SK-N-SH (cell line): Measurements from ENCODE around the gene VPS18. TPM values are rescaled to one million over a fixed set of nuclear protein-coding genes. Genes with fewer than 3 reads are reported as not detected.

Experiments used
- CTCF ChIA-PET: fragments of 300-600, 350-600 bp; formaldehyde crosslinking; extraction: SDS; loops from one replicate; lab custom pipeline; 2021; lab: Yijun Ruan, JAX
- POLR2A ChIA-PET: fragments of 350-600 bp; sonication (Branson Sonifier 250); formaldehyde crosslinking; extraction: SDS; loops from one replicate; lab custom pipeline; 2020; ENCODE audit warnings: antibody characterized with exemption, inconsistent platforms; lab: Yijun Ruan, JAX
- DNase-seq: peaks from one replicate; pipeline ENCODE4 v3.0.0; 2012
- H2AFZ ChIP-seq: fragments of 200-600 bp; sonication (generic); 2 replicates; pipeline ENCODE4 v1.8.1; 2016; ENCODE audit warnings: antibody characterized with exemption, mild to moderate bottlenecking, low read depth
- H3F3A ChIP-seq: fragments of 200-600 bp; sonication (generic); replicated peaks from 2 replicates; pipeline ENCODE3; 2016; ENCODE audit warnings: antibody characterized with exemption, mild to moderate bottlenecking; ENCODE audit not compliant: insufficient read depth
- H3K27ac ChIP-seq, 2 experiments: fragments of 200-500 bp in 1 of 2; fragments of 200-600 bp in 1 of 2; sonication (Bioruptor generic) in 1 of 2; sonication (generic), shearing (Covaris generic) in 1 of 2; 2 replicates each; pipeline versions ENCODE4 v1.5.1 to v1.6.1; 2014 to 2016; ENCODE audit warnings: low read depth in 2 of 2, inconsistent platforms in 1 of 2, low read length in 1 of 2, mild to moderate bottlenecking in 1 of 2, mixed read lengths in 1 of 2
- H3K27me3 ChIP-seq: fragments of 200-600 bp; sonication (generic), shearing (Covaris generic); 2 replicates; pipeline ENCODE4 v1.6.1; 2016; ENCODE audit warnings: mixed run types; ENCODE audit not compliant: insufficient read depth
- H3K36me3 ChIP-seq, 2 experiments: fragments of 200-500 bp in 1 of 2; fragments of 200-600 bp in 1 of 2; sonication (Bioruptor generic) in 1 of 2; sonication (generic) in 1 of 2; replicated peaks in 1 of 2; 2 replicates each; pipeline versions ENCODE3 to v1.5.1; 2014 to 2016; ENCODE audit warnings: low read length in 1 of 2, mild to moderate bottlenecking in 1 of 2; ENCODE audit not compliant: insufficient read depth in 2 of 2, control insufficient read depth in 1 of 2
- H3K4me1 ChIP-seq, 2 experiments: fragments of 200-500 bp in 1 of 2; fragments of 200-600 bp in 1 of 2; sonication (Bioruptor generic) in 1 of 2; sonication (generic), shearing (Covaris generic) in 1 of 2; 2 replicates each; pipeline versions ENCODE4 v1.5.1 to v1.6.1; 2014 to 2016; ENCODE audit warnings: low read depth in 1 of 2, low read length in 1 of 2, mixed run types in 1 of 2; ENCODE audit not compliant: insufficient read depth in 2 of 2, control insufficient read depth in 1 of 2
- H3K4me2 ChIP-seq: fragments of 200-600 bp; sonication (generic), shearing (Covaris generic); 2 replicates; pipeline ENCODE4 v1.6.1; 2017; ENCODE audit warnings: mixed run types
- H3K4me3 ChIP-seq, 2 experiments: fragments of 200-500 bp in 1 of 2; fragments of 200-600 bp in 1 of 2; sonication (Bioruptor generic) in 1 of 2; sonication (generic), shearing (Covaris generic) in 1 of 2; 2 replicates each; pipeline versions ENCODE4 v1.5.1 to v1.8.1; 2014 to 2016; ENCODE audit warnings: low read depth in 2 of 2, inconsistent platforms in 1 of 2, low read length in 1 of 2, mild to moderate bottlenecking in 1 of 2, mixed read lengths in 1 of 2, moderate library complexity in 1 of 2
- H3K79me2 ChIP-seq: fragments of 200-600 bp; sonication (generic); 2 replicates; pipeline ENCODE4 v1.8.1; 2017; ENCODE audit warnings: mild to moderate bottlenecking; ENCODE audit not compliant: insufficient read depth
- H3K9ac ChIP-seq: fragments of 200-600 bp; sonication (generic); 2 replicates; pipeline ENCODE4 v1.6.1; 2017; ENCODE audit warnings: mixed run types
- H3K9me2 ChIP-seq: fragments of 200-600 bp; sonication (generic); 2 replicates; pipeline ENCODE4 v1.6.1; 2017; ENCODE audit warnings: mixed run types
- H3K9me3 ChIP-seq: fragments of 200-600 bp; sonication (generic); 2 replicates; pipeline ENCODE4 v1.6.1; 2017; ENCODE audit warnings: mixed run types, mild to moderate bottlenecking, moderate library complexity
- H4K20me1 ChIP-seq: fragments of 200-600 bp; sonication (generic); 2 replicates; pipeline ENCODE4 v1.6.1; 2017; ENCODE audit warnings: mild to moderate bottlenecking, mixed run types; ENCODE audit not compliant: insufficient read depth
- CTCF ChIP-seq: fragments of 200-600 bp; sonication (generic); IDR thresholded peaks from 2 replicates; pipeline ENCODE4 v1.6.1; 2017; ENCODE audit warnings: antibody characterized with exemption, mild to moderate bottlenecking, moderate library complexity
- EP300 ChIP-seq, 2 experiments: IDR thresholded peaks; 2 replicates each; pipeline versions ENCODE4 v1.4.0 to v1.6.1; 2012; ENCODE audit warnings: borderline replicate concordance in 1 of 2, low read depth in 1 of 2, low read length in 1 of 2
- FOSL2 ChIP-seq: IDR thresholded peaks from 2 replicates; pipeline ENCODE4 v1.4.0; 2012; ENCODE audit warnings: low read depth, mild to moderate bottlenecking, moderate library complexity, borderline replicate concordance
- FOXJ3 ChIP-seq: sonication (generic); formaldehyde crosslinking; IDR thresholded peaks from 2 replicates; pipeline ENCODE4 v1.5.1; 2020; ENCODE audit warnings: mild to moderate bottlenecking, missing genetic modification reagents
- FOXM1 ChIP-seq: IDR thresholded peaks from 2 replicates; pipeline ENCODE4 v1.4.0; 2012; ENCODE audit warnings: low read depth, mild to moderate bottlenecking
- GABPA ChIP-seq: IDR thresholded peaks from 2 replicates; pipeline ENCODE4 v1.4.0; 2012; ENCODE audit warnings: low read depth, mild to moderate bottlenecking
- GATA2 ChIP-seq: sonication (generic); formaldehyde crosslinking; IDR thresholded peaks from 2 replicates; pipeline ENCODE4 v1.5.0; 2020; ENCODE audit warnings: mild to moderate bottlenecking, missing genetic modification reagents
- IRF3 ChIP-seq: fragments of 150-350 bp; IDR thresholded peaks from 2 replicates; pipeline ENCODE4 v1.6.1; 2016; ENCODE audit warnings: mild to moderate bottlenecking, low read depth, low read length
- JUND ChIP-seq: IDR thresholded peaks from 2 replicates; pipeline ENCODE4 v1.4.0; 2012
- MEF2A ChIP-seq: IDR thresholded peaks from 2 replicates; pipeline ENCODE4 v1.4.0; 2012; ENCODE audit warnings: low read depth, borderline replicate concordance
- NFIC ChIP-seq: IDR thresholded peaks from 2 replicates; pipeline ENCODE4 v1.4.0; 2012; ENCODE audit warnings: borderline replicate concordance
- NRF1 ChIP-seq: IDR thresholded peaks from 2 replicates; pipeline ENCODE4 v1.6.1; 2012; ENCODE audit warnings: low read depth, mild to moderate bottlenecking, low read length
- RAD21 ChIP-seq: IDR thresholded peaks from 2 replicates; pipeline ENCODE4 v1.6.1; 2012; ENCODE audit warnings: mild to moderate bottlenecking, low read length
- RCOR1 ChIP-seq: fragments of 150-350 bp; IDR thresholded peaks from 2 replicates; pipeline ENCODE4 v1.6.1; 2017; ENCODE audit warnings: antibody characterized with exemption, low read length
- RFX5 ChIP-seq: IDR thresholded peaks from 2 replicates; pipeline ENCODE4 v1.6.1; 2012; ENCODE audit warnings: mild to moderate bottlenecking, improper control_type of control experiment, low read length
- SMC3 ChIP-seq: IDR thresholded peaks from 2 replicates; pipeline ENCODE4 v1.6.1; 2012; ENCODE audit warnings: low read depth, low read length, improper control_type of control experiment
- TAF1 ChIP-seq: IDR thresholded peaks from 2 replicates; pipeline ENCODE4 v1.6.1; 2012; ENCODE audit warnings: low read depth, mild to moderate bottlenecking, low read length, moderate library complexity, borderline replicate concordance
- TEAD4 ChIP-seq: IDR thresholded peaks from 2 replicates; pipeline ENCODE4 v1.4.0; 2012; ENCODE audit warnings: mild to moderate bottlenecking, borderline replicate concordance; ENCODE audit not compliant: insufficient read depth
- YY1 ChIP-seq: IDR thresholded peaks from 2 replicates; pipeline ENCODE4 v1.4.0; 2012; ENCODE audit warnings: low read depth, mild to moderate bottlenecking
- ZBTB33 ChIP-seq: IDR thresholded peaks from 2 replicates; pipeline ENCODE4 v1.4.0; 2012; ENCODE audit warnings: low read depth, borderline replicate concordance
- WGBS: methylation state at CpG from one replicate; pipeline ENCODE4 v1.1.6; 2017; ENCODE audit warnings: low lambda C conversion rate; 5-methylcytosine and 5-hydroxymethylcytosine counted together
- polyA plus RNA-seq, 3 experiments: library from polyadenylated mRNA; depleted of rRNA; stranded (reverse); fragments of >200 nt; gene quantifications; 2 replicates each; pipeline ENCODE4 v1.2.3, GENCODE V29; 2012

VPS18 gene
- polyA plus RNA-seq, 1 of the 3 experiments (the other 2 are of a cell fraction) = 14.1 TPM

- ChIA-PET POLR2A (no interaction called here), CTCF (no interaction called here)
- 87% methylated on average over 3 of the region's 10 CpGs for WGBS
- Histone ChIP-seq H3F3A (peaks cover 3% of the 10 kb centered on the region), H3K9me3 (no peaks in the 10 kb centered on the region), H3K27ac (no peak overlapping the region), H3K4me3 (no peak overlapping the region), H2AFZ (no peak overlapping the region), H3K9me2 (no peaks in the 10 kb centered on the region), H3K36me3 (no peaks in the 10 kb centered on the region), H3K9ac (no peak overlapping the region), H3K4me1 (peaks cover 0 to 3% of the 10 kb centered on the region in 2 experiments; a peak in 1 of 4 replicates), H3K27me3 (no peaks in the 10 kb centered on the region), H4K20me1 (no peaks in the 10 kb centered on the region), H3K79me2 (no peaks in the 10 kb centered on the region), H3K4me2 (no peak overlapping the region)
- no peak for TF ChIP-seq TAF1
- TF ChIP-seq ZBTB33 = no peak
- no peak for DNase-seq
Measured at GRCh38 chr15:40854161-40854560, 40.1 kb upstream of the VPS18 start.

- Histone ChIP-seq H3K4me2 (no peak overlapping the region), H3K9me2 (no peaks in the 10 kb centered on the region), H3K9me3 (no peaks in the 10 kb centered on the region), H3K27me3 (no peaks in the 10 kb centered on the region), H3F3A (peaks cover 3% of the 10 kb centered on the region), H3K27ac (no peak overlapping the region), H3K4me3 (no peak overlapping the region), H4K20me1 (no peaks in the 10 kb centered on the region), H3K79me2 (no peaks in the 10 kb centered on the region), H2AFZ (no peak overlapping the region), H3K9ac (no peak overlapping the region), H3K4me1 (peaks cover 0 to 3% of the 10 kb centered on the region in 2 experiments; a peak in 1 of 4 replicates), H3K36me3 (no peaks in the 10 kb centered on the region)
- TF ChIP-seq NRF1 = no peak
- TF ChIP-seq EP300 (IDR thresholded peaks at IDR 0.05; ENCODE audit: borderline replicate concordance in 1 of 2, low read depth in 1 of 2, low read length in 1 of 2) = no peak
- no peak for TF ChIP-seq GATA2
- no peak for TF ChIP-seq IRF3
- no peak for TF ChIP-seq RFX5
- no peak for TF ChIP-seq ZBTB33
- no peak for TF ChIP-seq JUND
- TF ChIP-seq RCOR1 = no peak
- no peak for TF ChIP-seq CTCF
- no peak for TF ChIP-seq FOSL2
- no peak for TF ChIP-seq FOXJ3 (CRISPR knock-in tag)
- TF ChIP-seq MEF2A = no peak
- TF ChIP-seq TEAD4 = no peak
- no peak for TF ChIP-seq RAD21
- no peak for TF ChIP-seq GABPA
- TF ChIP-seq SMC3 = no peak
- no peak for TF ChIP-seq TAF1
- TF ChIP-seq YY1 = no peak
- no peak for TF ChIP-seq FOXM1
- TF ChIP-seq NFIC = no peak
- WGBS = 61% methylated on average over 3 of the region's 13 CpGs
- DNase-seq = no peak
- CTCF ChIA-PET = interaction anchor here (1.2 to 5.1 kb wide), 2 partner anchors 9 to 28 kb away, joined by 4 to 120 read pairs; partner anchors contain the start of genes PPP1R14D and SPINT1
- POLR2A ChIA-PET = no interaction called here
Measured at GRCh38 chr15:40855706-40856234, 38.5 kb upstream of the VPS18 start.
